ENCODE measurements around the gene MYO5A.

The MYO5A gene

GRCh38 chr15:52338891-52339290 is 189.8 kb downstream of the MYO5A start:
- Histone ChIP-seq H2AFZ (ENCODE audit: low read length) (no peak overlapping the region), H3K4me1 (ENCODE audit: low read length) (peaks cover 6% of the 10 kb centered on the region), H3K9me3 (replicated peaks; ENCODE audit: insufficient read depth, low read length) (no peaks in the 10 kb centered on the region), H3K9me2 (replicated peaks; ENCODE audit: insufficient read depth, low read length) (no peaks in the 10 kb centered on the region), H4K20me1 (ENCODE audit: insufficient read depth, low read length) (no peaks in the 10 kb centered on the region; the same call in 1 of the 2 replicates), H3K4me2 (ENCODE audit: low read depth, low read length) (no peak overlapping the region), H3F3A (ENCODE audit: insufficient read depth, low read length) (peaks cover 6% of the 10 kb centered on the region; the same call in 1 of the 2 replicates), H3K27ac (ENCODE audit: low read length) (no peak overlapping the region), H3K79me2 (ENCODE audit: low read length) (peaks cover 8% of the 10 kb centered on the region; the same call in 1 of the 2 replicates), H3K9ac (ENCODE audit: low read length) (no peak overlapping the region), H3K36me3 (replicated peaks; ENCODE audit: insufficient read depth, low read length) (peaks cover 8% of the 10 kb centered on the region; the same call in 1 of the 2 replicates), H3K27me3 (replicated peaks; ENCODE audit: insufficient read depth, low read length) (no peaks in the 10 kb centered on the region), H3K4me3 (ENCODE audit: low read length) (no peak overlapping the region)
- DNase-seq, result no peak
- TF ChIP-seq EZH2phosphoT487 (IDR thresholded peaks at IDR 0.05; ENCODE audit: low read length) (no peak), EZH2 (optimal IDR thresholded peaks at IDR 0.05; ENCODE audit: low read depth, low read length) (no peak), CTCF (IDR thresholded peaks at IDR 0.05; ENCODE audit: low read length) (no peak)

DNA sequence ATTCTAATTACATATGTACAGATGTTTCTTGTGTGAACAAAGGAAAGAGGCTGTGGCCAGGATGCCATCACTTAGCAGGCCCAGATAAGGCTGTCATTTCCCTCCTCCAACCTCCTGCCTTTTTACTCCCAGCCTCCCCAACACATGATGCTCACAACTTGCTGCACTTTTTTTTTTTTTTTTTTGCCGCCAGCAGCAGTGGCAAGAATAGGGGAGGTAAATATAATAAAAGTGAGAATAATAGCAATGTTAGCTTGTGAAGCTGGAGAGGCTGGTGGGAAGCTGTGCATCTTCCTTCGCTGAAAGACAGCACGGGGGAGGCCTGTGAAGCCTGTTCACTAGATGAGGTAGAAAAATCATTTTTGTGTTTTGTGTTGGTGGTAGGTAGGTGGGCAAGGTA is 190.6 kb downstream of the MYO5A start:
- Histone ChIP-seq H3K36me3 (replicated peaks; ENCODE audit: insufficient read depth, low read length) (peaks cover 7% of the 10 kb centered on the region; the same call in 1 of the 2 replicates), H3K4me3 (ENCODE audit: low read length) (no peak overlapping the region), H3K79me2 (ENCODE audit: low read length) (peaks cover 8% of the 10 kb centered on the region; the same call in 1 of the 2 replicates), H3K9me2 (replicated peaks; ENCODE audit: insufficient read depth, low read length) (no peaks in the 10 kb centered on the region), H3K4me1 (ENCODE audit: low read length) (peaks cover 15% of the 10 kb centered on the region), H3K9ac (ENCODE audit: low read length) (no peak overlapping the region), H3F3A (ENCODE audit: insufficient read depth, low read length) (peaks cover 11% of the 10 kb centered on the region), H3K4me2 (ENCODE audit: low read depth, low read length) (no peak overlapping the region), H4K20me1 (ENCODE audit: insufficient read depth, low read length) (no peaks in the 10 kb centered on the region; the same call in 1 of the 2 replicates), H3K9me3 (replicated peaks; ENCODE audit: insufficient read depth, low read length) (no peaks in the 10 kb centered on the region), H2AFZ (ENCODE audit: low read length) (no peak overlapping the region), H3K27ac (ENCODE audit: low read length) (no peak overlapping the region), H3K27me3 (replicated peaks; ENCODE audit: insufficient read depth, low read length) (no peaks in the 10 kb centered on the region)
- no peak for TF ChIP-seq CTCF (IDR thresholded peaks at IDR 0.05; ENCODE audit: low read length)
- no peak for TF ChIP-seq EZH2phosphoT487 (IDR thresholded peaks at IDR 0.05; ENCODE audit: low read length)
- TF ChIP-seq EZH2 (optimal IDR thresholded peaks at IDR 0.05; ENCODE audit: low read depth, low read length), result no peak
- no peak for DNase-seq

- H2AFZ ChIP-seq (ENCODE audit: low read length), result no peak overlapping the region
- H4K20me1 ChIP-seq (ENCODE audit: insufficient read depth, low read length), result no peaks in the 10 kb centered on the region
- no peaks in the 10 kb centered on the region for H3K9me3 ChIP-seq (replicated peaks; ENCODE audit: insufficient read depth, low read length)
- no peak overlapping the region for H3K4me2 ChIP-seq (ENCODE audit: low read depth, low read length)
- TF ChIP-seq EZH2phosphoT487 (IDR thresholded peaks at IDR 0.05; ENCODE audit: low read length) (no peak), EZH2 (optimal IDR thresholded peaks at IDR 0.05; ENCODE audit: low read depth, low read length) (no peak), CTCF (IDR thresholded peaks at IDR 0.05; ENCODE audit: low read length) (no peak)
- H3F3A ChIP-seq (ENCODE audit: insufficient read depth, low read length), result peaks cover 13% of the 10 kb centered on the region
- no peak overlapping the region for H3K9ac ChIP-seq (ENCODE audit: low read length)
- no peaks in the 10 kb centered on the region for H3K9me2 ChIP-seq (replicated peaks; ENCODE audit: insufficient read depth, low read length)
- H3K36me3 ChIP-seq (replicated peaks; ENCODE audit: insufficient read depth, low read length), result 0 out of 2 replicates have a peak, but pooled peaks cover 4% of the 10 kb centered on the region
- no peaks in the 10 kb centered on the region for H3K27me3 ChIP-seq (replicated peaks; ENCODE audit: insufficient read depth, low read length)
- peaks cover 10% of the 10 kb centered on the region; the same call in 1 of the 2 replicates for H3K79me2 ChIP-seq (ENCODE audit: low read length)
- H3K27ac ChIP-seq (ENCODE audit: low read length), result no peak overlapping the region
- DNase-seq, result no peak
- H3K4me1 ChIP-seq (ENCODE audit: low read length), result peaks cover 20% of the 10 kb centered on the region
- no peak overlapping the region for H3K4me3 ChIP-seq (ENCODE audit: low read length)
Measured at GRCh38 chr15:52337198-52337853, 191.4 kb downstream of the MYO5A start.

Data from MM.1S (cell line).